Activated naive CD4-positive, alpha-beta T cell treated with anti-CD3 and anti-CD28 coated beads for 36 hours (primary cell): ENCODE data around the gene ELMO2. TPM values are rescaled to one million over a fixed set of nuclear protein-coding genes. Genes with fewer than 3 reads are reported as not detected.

ENCODE experiments used
- CTCF ChIA-PET: fragments of 350-600 bp; sonication (Branson Sonifier 250); formaldehyde crosslinking; loops from one replicate; lab custom pipeline; 2021; ENCODE audit warnings: antibody characterized with exemption; lab: Charles Lee
- DNase-seq: peaks from one replicate; pipeline ENCODE4 v3.0.0-alpha.2; 2020
- H3K27ac Mint-ChIP-seq: one replicate; pipeline ENCODE4 v1.8.0; 2021; ENCODE audit warnings: mild to moderate bottlenecking, mixed read lengths
- H3K27me3 Mint-ChIP-seq: one replicate; pipeline ENCODE4 v1.8.0; 2021; ENCODE audit warnings: low read depth, mixed read lengths
- H3K36me3 Mint-ChIP-seq: one replicate; pipeline ENCODE4 v1.8.0; 2021; ENCODE audit warnings: low read depth, mixed read lengths
- H3K4me1 Mint-ChIP-seq: one replicate; pipeline ENCODE4 v1.8.0; 2021; ENCODE audit warnings: low read depth, mixed read lengths
- H3K4me3 Mint-ChIP-seq: one replicate; pipeline ENCODE4 v1.8.0; 2021; ENCODE audit warnings: mild to moderate bottlenecking, moderate library complexity, mixed read lengths
- H3K9me3 Mint-ChIP-seq: one replicate; pipeline ENCODE4 v1.8.0; 2021; ENCODE audit warnings: mixed read lengths
- intact Hi-C: fragments of 100-400 bp; cut with micrococcal nuclease; formaldehyde crosslinking; loops from one replicate; pipeline ENCODE4 v1.15.1; 2023
- total RNA-seq, 2 experiments: library from RNA; stranded (reverse); gene quantifications; one replicate each; pipeline ENCODE4 v1.2.3, GENCODE V29; 2021

The ELMO2 gene
- total RNA-seq, 2 experiments from 2014 or later, result 76.8 to 81.0 TPM

DNA sequence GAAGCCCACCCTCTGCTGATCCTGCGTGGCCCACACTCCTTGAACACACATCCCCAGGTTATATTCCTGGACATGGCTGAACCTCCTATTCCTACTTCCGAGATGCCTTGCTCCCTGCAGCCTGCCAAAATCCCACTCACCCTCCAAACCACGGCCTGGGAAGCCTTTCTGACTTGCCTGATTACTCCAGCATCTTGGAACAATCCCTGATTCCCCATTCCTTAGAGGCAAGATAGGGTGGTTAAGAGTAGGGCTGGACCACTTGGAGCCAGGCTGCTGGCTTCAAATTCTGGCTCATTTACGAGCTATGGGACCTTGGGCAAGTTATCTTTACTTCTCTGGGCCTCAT lies 52.2 kb downstream of the ELMO2 start:
- no peaks in the 10 kb centered on the region for H3K9me3 Mint-ChIP-seq
- H3K4me1 Mint-ChIP-seq, result peaks cover 32% of the 10 kb centered on the region

GRCh38 chr20:46353500-46354206 lies 52.8 kb downstream of the ELMO2 start:
- Mint-ChIP-seq H3K27ac (no peak overlapping the region), H3K27me3 (no peaks in the 10 kb centered on the region), H3K4me3 (no peak overlapping the region), H3K4me1 (peaks cover 28% of the 10 kb centered on the region), H3K36me3 (peaks cover 20% of the 10 kb centered on the region), H3K9me3 (no peaks in the 10 kb centered on the region)
- CTCF ChIA-PET, result no interaction called here
- intact Hi-C loops, result no loop called here
- no peak for DNase-seq

More for the DNA sequence above, 52.2 kb downstream of the ELMO2 start:
- Mint-ChIP-seq H3K4me3 (no peak overlapping the region), H3K27me3 (no peaks in the 10 kb centered on the region), H3K27ac (no peak overlapping the region), H3K36me3 (peaks cover 20% of the 10 kb centered on the region)
- CTCF ChIA-PET, result no interaction called here
- DNase-seq, result no peak
- intact Hi-C loops, result no loop called here

GRCh38 chr20:46352370-46352938 lies 54.0 kb downstream of the ELMO2 start:
- Mint-ChIP-seq H3K36me3 (peaks cover 20% of the 10 kb centered on the region), H3K4me1 (peaks cover 18% of the 10 kb centered on the region), H3K9me3 (no peaks in the 10 kb centered on the region), H3K27me3 (no peaks in the 10 kb centered on the region), H3K27ac (no peak overlapping the region), H3K4me3 (no peak overlapping the region)
- DNase-seq, result no peak
- CTCF ChIA-PET, result no interaction called here
- intact Hi-C loops, result no loop called here

DNA sequence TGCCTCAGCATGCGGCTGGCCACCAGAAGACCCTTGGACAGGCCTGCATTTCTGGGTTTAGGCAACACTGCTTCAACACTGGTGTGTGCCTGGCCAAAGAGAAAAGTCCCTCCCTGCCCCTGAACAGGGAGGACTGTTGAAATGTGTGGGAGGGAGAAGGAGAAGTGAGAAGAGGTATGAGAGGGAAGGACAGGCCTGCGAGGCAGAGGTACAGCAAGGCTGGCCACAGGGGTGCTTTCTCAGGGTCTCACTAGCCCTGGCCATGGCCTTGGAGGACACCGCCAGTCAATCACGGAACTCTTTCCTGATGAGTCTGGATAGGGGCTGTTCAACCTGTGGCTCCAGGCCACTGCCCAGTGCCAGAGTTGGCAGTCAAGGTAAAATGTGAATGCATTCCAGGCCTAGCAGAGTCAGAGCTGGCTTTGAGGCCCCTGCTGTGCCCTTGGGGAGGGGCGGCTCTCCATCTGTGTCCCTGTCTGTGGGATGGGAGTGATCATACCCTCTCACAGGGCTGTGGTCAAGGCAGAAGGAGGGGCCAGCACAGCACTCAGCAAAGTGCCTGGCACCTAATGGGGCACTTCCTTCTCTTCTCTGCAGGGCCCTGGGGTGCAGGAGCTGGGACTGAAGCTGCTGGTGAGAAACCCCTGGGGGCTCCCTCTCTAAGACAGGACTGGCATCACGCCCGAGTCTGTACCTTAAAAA lies 54.9 kb downstream of the ELMO2 start:
- Mint-ChIP-seq H3K9me3 (no peaks in the 10 kb centered on the region), H3K4me1 (peaks cover 11% of the 10 kb centered on the region), H3K4me3 (no peak overlapping the region), H3K27ac (peak overlapping the region; percentile 30), H3K36me3 (peaks cover 21% of the 10 kb centered on the region), H3K27me3 (no peaks in the 10 kb centered on the region)
- intact Hi-C loops, result no loop called here
- DNase-seq, result no peak
- CTCF ChIA-PET, result no interaction called here

GRCh38 chr20:46350986-46351267 lies 55.5 kb downstream of the ELMO2 start:
- H3K36me3 Mint-ChIP-seq, result peaks cover 24% of the 10 kb centered on the region
- no peak overlapping the region for H3K4me3 Mint-ChIP-seq
- H3K9me3 Mint-ChIP-seq, result no peaks in the 10 kb centered on the region
- CTCF ChIA-PET, result no interaction called here
- H3K4me1 Mint-ChIP-seq, result peaks cover 12% of the 10 kb centered on the region
- no peak for DNase-seq
- no peaks in the 10 kb centered on the region for H3K27me3 Mint-ChIP-seq
- H3K27ac Mint-ChIP-seq, result no peak overlapping the region
- intact Hi-C loops, result no loop called here

DNA sequence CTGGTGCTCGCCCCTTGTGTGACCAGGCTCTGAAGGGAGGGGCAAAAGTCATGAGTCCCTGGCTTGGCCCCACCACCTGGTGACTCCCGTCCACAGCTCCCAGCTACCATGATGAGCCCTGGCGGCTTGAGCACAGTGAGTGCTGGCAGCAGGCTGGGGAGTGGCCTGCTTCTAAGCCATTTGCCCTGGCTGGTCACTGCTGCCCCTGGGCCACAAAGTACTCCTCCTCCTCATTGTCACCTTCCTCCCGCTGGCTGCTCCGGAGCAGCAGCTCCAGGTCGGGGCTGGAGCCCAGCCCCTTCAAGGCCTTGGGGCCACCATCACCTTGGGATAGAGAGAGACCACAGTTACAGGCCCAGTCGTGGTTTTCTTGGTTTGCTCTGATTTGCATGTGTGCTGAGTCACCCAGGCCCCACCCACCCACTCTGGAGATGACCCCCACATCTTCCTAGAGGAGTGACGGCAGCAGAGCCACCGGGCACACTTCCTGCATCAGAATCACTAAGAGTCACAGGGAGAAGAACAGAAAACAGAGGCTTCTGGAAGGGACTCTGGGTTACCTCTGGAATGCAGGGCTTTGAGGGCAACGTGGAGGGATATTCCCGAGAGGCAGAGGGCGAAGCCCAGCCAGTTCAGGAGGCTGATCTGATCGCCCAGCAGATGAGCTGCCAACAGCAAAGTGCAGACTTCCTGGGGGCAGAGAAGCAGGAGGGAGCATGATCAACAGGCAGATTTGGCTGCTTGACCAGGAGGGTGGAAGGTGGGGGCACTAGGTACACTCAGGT lies 56.0 kb downstream of the ELMO2 start:
- no peak overlapping the region for H3K4me3 Mint-ChIP-seq
- intact Hi-C loops, result no loop called here
- peaks cover 9% of the 10 kb centered on the region for H3K4me1 Mint-ChIP-seq
- peak overlapping the region; percentile 8 for H3K27ac Mint-ChIP-seq
- CTCF ChIA-PET, result interaction anchor here (1.2 to 1.5 kb wide), 3 partner anchors 15 to 87 kb away, joined by 3 to 5 read pairs (median 4); no protein-coding TSS in a partner anchor
- peaks cover 22% of the 10 kb centered on the region for H3K36me3 Mint-ChIP-seq
- no peaks in the 10 kb centered on the region for H3K9me3 Mint-ChIP-seq
- no peaks in the 10 kb centered on the region for H3K27me3 Mint-ChIP-seq
- no peak for DNase-seq

- peaks cover 12% of the 10 kb centered on the region for H3K4me1 Mint-ChIP-seq
These were observed 56.7 kb downstream of the ELMO2 start for GRCh38 chr20:46349742-46350056.

DNA sequence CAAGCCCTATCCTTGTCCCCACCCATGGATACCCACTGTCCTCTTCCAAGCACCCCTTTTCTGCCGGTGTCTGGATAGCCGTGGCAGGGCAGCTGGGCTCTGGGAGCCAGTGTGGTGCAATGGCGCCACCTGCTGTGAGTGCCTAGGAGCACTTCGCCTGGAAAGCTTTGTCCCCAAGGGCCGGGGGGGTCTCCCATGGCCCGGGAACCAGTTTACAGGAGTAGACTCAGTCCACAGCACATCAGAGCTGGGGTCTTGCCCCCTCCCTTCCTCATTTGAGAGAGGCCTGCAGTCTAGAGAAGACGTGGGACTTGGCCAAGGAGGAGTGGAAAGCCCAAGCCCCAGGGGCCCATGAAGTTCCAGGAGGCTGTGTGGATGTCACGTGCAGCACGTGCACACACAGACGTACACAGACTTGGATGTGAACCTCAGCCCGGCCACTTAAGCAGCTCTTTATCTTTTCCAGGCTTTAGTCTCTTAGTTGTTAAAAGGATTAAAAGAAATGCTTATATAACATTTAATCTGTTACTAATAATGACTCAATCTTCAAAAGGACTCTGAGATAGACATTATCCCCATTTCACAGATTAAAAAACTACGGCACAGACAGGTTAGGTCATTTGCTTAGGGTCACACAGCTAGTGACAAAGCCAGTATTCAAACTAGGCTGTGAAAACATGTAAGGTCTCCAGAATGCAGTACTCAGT lies 57.2 kb downstream of the ELMO2 start:
- H3K36me3 Mint-ChIP-seq, result peaks cover 19% of the 10 kb centered on the region
- H3K9me3 Mint-ChIP-seq, result no peaks in the 10 kb centered on the region
- intact Hi-C loops, result loop anchor here (2.0 kb wide), 2 partner anchors 42 to 216 kb away; no protein-coding TSS in a partner anchor
- H3K27ac Mint-ChIP-seq, result no peak overlapping the region
- H3K4me1 Mint-ChIP-seq, result peaks cover 16% of the 10 kb centered on the region
- H3K4me3 Mint-ChIP-seq, result no peak overlapping the region
- H3K27me3 Mint-ChIP-seq, result no peaks in the 10 kb centered on the region
- DNase-seq, result peak; percentile 67
- CTCF ChIA-PET, result interaction anchor here (0.6 to 2.3 kb wide), 18 partner anchors 9 to 379 kb away, joined by 3 to 21 read pairs (median 4); no protein-coding TSS in a partner anchor

More at GRCh38 chr20:46349742-46350056, 56.7 kb downstream of the ELMO2 start:
- intact Hi-C loops, result loop anchor here (2.0 kb wide), 2 partner anchors 43 to 217 kb away; no protein-coding TSS in a partner anchor
- Mint-ChIP-seq H3K36me3 (peaks cover 22% of the 10 kb centered on the region), H3K9me3 (no peaks in the 10 kb centered on the region), H3K4me3 (no peak overlapping the region), H3K27ac (no peak overlapping the region), H3K27me3 (no peaks in the 10 kb centered on the region)
- CTCF ChIA-PET, result interaction anchor here (0.6 to 2.3 kb wide), 11 partner anchors 8 to 379 kb away, joined by 3 to 21 read pairs (median 4); no protein-coding TSS in a partner anchor
- no peak for DNase-seq

GRCh38 chr20:46347841-46348803 lies 58.3 kb downstream of the ELMO2 start:
- CTCF ChIA-PET, result interaction anchor here (0.6 to 2.3 kb wide), 10 partner anchors 9 to 178 kb away, joined by 3 to 21 read pairs (median 4); no protein-coding TSS in a partner anchor
- H3K4me1 Mint-ChIP-seq, result peaks cover 22% of the 10 kb centered on the region
- DNase-seq, result no peak
- H3K27me3 Mint-ChIP-seq, result no peaks in the 10 kb centered on the region
- no peak overlapping the region for H3K4me3 Mint-ChIP-seq
- intact Hi-C loops, result loop anchor here (2.0 kb wide), 2 partner anchors 41 to 215 kb away; no protein-coding TSS in a partner anchor
- H3K36me3 Mint-ChIP-seq, result peaks cover 14% of the 10 kb centered on the region
- H3K27ac Mint-ChIP-seq, result no peak overlapping the region
- H3K9me3 Mint-ChIP-seq, result no peaks in the 10 kb centered on the region

DNA sequence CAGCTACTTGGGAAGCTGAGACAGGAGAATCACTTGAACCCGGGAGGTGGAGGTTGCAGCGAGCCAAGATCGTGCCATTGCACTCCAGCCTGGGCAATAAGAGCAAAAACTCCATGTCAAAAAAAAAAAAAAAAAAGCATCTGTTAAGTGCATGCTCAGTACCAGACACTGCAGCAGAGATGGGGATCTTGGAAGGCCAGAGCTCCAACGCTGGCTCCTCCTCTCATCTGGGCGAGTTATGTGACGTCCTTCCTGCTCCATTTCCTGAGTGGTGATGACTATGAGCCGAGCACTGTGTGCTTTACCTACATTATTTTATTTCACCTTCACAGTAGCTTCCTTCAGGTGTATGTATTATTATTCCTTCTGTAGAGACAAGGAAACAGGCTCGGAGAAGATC lies 59.6 kb downstream of the ELMO2 start:
- CTCF ChIA-PET, result interaction anchor here (0.7 to 1.2 kb wide), 3 partner anchors 21 to 205 kb away, joined by 3 read pairs; no protein-coding TSS in a partner anchor
- H3K9me3 Mint-ChIP-seq, result no peaks in the 10 kb centered on the region
- peaks cover 8% of the 10 kb centered on the region for H3K36me3 Mint-ChIP-seq
- DNase-seq, result no peak
- no peak overlapping the region for H3K4me3 Mint-ChIP-seq
- intact Hi-C loops, result no loop called here
- peaks cover 28% of the 10 kb centered on the region for H3K4me1 Mint-ChIP-seq
- no peak overlapping the region for H3K27ac Mint-ChIP-seq
- H3K27me3 Mint-ChIP-seq, result peaks cover 3% of the 10 kb centered on the region
